ENCODE measurements around the gene RELCH.
A peak's percentile ranks its signal among the peaks of the same experiment; 100 is the strongest.

The RELCH gene

DNA sequence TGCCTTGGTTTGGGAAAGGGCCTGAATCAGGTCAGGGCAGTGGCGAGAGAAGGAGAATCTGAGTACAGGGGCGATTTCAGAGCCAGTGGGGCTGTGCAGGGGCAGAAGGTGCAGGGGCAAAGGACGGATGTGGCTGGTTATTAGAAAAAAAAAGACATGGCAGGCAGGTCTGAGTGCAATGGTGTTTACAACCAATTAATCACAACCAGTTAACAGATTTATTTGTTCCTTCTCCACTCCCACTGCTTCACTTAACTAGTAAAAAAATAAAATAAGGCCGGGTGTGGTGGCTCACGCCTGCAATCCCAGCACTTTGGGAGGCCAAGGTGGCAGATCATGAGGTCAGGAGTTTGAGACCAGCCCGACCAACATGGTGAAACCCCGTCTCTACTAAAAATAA is 143.6 kb downstream of the RELCH start:
- CTCF ChIA-PET, result interaction anchor here (0.6 kb wide), 1 partner anchor 78 kb away, joined by 3 read pairs; no protein-coding TSS in a partner anchor

DNA sequence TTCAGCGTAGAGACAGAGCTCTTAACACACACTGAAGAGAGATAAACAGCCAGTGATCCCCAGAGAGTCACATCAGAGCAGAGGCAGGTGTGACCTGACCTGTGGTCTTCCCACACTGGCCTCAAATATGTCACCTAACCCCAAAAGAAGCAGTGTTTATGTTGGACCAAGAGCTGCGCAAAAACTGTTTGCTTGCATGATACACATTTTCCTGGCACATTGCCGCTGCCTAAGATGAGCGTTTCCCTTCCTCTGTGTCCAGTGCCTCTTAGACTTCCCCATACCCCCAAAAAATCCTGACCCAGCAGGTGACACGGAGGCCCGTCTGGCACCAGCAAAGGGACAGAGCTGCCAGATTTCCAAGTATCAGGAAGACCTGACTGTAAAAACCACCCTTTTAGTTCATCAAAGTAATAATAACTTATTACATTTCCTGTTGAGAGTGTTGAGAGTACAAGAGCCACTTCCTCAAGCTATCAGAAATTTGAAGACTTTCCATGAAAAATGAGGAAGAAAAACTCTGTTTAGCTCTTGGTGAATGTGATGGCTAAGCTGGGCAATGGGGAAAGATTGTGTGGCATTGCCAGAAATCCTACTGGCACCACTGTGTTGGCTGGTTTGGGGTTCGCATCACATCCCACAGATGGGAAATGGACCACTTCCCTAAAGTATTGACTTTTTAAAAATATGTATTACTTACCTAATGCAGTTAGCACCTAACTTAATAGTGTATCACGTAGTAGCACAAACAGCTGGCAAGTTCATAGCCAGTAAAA is 144.7 kb downstream of the RELCH start:
- no peak overlapping the region for H3K27ac ChIP-seq
- TF ChIP-seq, protein P1, sequence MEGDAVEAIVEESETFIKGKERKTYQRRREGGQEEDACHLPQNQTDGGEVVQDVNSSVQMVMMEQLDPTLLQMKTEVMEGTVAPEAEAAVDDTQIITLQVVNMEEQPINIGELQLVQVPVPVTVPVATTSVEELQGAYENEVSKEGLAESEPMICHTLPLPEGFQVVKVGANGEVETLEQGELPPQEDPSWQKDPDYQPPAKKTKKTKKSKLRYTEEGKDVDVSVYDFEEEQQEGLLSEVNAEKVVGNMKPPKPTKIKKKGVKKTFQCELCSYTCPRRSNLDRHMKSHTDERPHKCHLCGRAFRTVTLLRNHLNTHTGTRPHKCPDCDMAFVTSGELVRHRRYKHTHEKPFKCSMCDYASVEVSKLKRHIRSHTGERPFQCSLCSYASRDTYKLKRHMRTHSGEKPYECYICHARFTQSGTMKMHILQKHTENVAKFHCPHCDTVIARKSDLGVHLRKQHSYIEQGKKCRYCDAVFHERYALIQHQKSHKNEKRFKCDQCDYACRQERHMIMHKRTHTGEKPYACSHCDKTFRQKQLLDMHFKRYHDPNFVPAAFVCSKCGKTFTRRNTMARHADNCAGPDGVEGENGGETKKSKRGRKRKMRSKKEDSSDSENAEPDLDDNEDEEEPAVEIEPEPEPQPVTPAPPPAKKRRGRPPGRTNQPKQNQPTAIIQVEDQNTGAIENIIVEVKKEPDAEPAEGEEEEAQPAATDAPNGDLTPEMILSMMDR (conservative IDR thresholded peaks at IDR 0.05; ENCODE audit: low read depth), result no peak
- POLR2A ChIA-PET (ENCODE audit: low non-redundant PET), result no interaction called here
- no peak for DNase-seq (ENCODE audit: low spot score)
- CTCF ChIA-PET, result no interaction called here

More for the DNA sequence above, 143.6 kb downstream of the RELCH start:
- DNase-seq (ENCODE audit: low spot score), result no peak
- POLR2A ChIA-PET (ENCODE audit: low non-redundant PET), result no interaction called here
- TF ChIP-seq, protein P1 (conservative IDR thresholded peaks at IDR 0.05; ENCODE audit: low read depth), result no peak
- H3K27ac ChIP-seq, result no peak overlapping the region

DNA sequence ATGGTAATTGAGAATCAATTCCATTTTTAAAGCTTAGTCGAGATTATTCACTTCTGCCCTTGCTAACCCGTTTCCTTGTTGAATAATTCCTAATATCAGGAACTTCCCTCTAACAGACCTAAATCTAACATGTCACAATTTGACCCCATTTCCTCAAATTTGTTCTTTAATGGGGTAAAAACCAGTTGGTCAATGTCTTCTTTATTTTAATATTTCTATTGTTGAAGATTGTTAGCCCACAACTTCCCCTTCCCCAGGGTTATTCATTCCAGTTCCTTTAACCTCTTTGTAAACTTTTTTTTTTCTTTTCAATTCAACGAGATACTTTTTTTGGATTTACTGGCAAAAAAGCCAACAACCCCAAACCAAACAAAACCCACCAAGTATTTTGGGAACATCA is 145.4 kb downstream of the RELCH start:
- POLR2A ChIA-PET (ENCODE audit: low non-redundant PET), result no interaction called here
- TF ChIP-seq, protein P1 (conservative IDR thresholded peaks at IDR 0.05; ENCODE audit: low read depth), result no peak
- CTCF ChIA-PET, result no interaction called here
- no peak for DNase-seq (ENCODE audit: low spot score)
- no peak overlapping the region for H3K27ac ChIP-seq

DNA sequence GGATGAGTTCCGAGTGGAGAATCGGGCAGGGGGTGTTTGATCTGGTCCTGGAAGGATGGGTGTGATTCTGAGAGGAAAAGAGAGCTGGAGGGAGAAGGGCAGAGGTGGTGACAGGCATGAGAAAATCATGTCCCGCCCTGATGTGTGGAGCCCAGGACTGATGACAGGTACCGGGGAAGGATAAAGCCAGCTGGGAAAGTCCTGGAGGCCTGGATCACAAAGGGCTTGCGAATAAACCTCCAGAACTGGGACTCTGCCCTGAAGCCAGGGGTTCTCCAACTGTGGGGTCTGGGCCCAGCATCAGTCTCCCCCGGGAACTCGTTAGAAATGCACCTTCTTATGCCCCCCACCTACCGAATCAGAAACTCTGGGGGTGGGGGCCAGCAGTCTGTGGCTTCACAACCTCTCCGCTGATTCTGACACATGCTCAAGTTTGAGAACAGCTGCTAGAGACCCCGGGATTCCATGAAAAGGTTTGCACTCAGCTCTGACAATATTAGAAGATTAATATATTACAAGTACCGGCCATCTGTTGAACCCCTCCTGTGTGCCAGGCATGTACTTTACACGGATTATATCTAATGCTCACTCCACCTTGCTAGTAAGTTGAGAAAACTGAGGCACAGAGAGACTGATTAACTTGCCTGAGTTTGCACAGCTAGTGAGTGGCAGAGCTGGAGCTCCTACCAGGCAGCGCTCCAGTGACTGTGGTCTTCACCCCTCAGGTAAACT is 146.1 kb downstream of the RELCH start:
- TF ChIP-seq, protein P1 (conservative IDR thresholded peaks at IDR 0.05; ENCODE audit: low read depth), result no peak
- ChIA-PET POLR2A (ENCODE audit: low non-redundant PET) (no interaction called here), CTCF (interaction anchor here (0.6 kb wide), 1 partner anchor 558 kb away, joined by 3 read pairs; no protein-coding TSS in a partner anchor)
- DNase-seq (ENCODE audit: low spot score), result no peak
- no peak overlapping the region for H3K27ac ChIP-seq

DNA sequence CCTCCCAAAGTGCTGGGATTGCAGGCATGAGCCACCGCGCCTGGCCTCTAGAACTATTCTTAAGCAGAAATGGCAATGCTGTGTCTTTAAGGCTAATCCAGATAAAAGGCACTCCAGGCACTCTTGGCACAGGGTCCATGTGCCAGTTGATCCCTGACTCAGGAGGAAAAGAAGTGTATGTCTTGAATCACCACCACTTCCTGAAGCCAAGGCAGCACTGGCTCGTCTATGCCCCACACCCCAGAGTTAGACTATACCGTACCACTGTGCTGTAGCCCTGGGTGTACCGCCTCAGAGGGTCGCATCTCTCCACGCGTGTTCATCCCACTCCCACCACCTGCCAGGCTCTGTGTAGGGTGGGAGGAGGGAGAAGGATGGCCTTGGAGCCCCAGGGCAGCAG is 147.1 kb downstream of the RELCH start:
- POLR2A ChIA-PET (ENCODE audit: low non-redundant PET), result no interaction called here
- peak; percentile 71 for DNase-seq (ENCODE audit: low spot score)
- no peak overlapping the region for H3K27ac ChIP-seq
- TF ChIP-seq, protein P1 (conservative IDR thresholded peaks at IDR 0.05; ENCODE audit: low read depth), result no peak
- CTCF ChIA-PET, result no interaction called here

DNA sequence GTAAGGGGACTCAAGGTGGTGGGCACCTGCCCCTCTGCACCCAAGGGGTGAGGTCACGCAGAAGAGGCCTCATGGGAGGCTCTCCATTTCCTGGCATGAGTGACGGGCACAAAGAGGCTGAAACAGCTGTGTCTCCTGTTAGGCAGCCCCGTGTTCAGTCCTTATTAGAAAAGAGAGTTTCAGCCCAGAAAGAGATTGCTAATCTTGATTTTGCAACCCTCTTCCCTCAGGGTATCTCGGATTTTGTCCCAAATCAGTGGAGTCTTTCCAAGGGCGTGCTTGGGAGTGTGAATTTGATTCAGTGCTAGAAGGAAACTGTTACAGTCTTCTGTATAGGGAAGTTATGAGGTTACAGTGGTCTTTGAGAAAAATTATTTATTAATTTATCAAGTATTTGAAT is 148.4 kb downstream of the RELCH start:
- no peak for DNase-seq (ENCODE audit: low spot score)
- ChIA-PET CTCF (no interaction called here), POLR2A (ENCODE audit: low non-redundant PET) (no interaction called here)

More for the DNA sequence above, 148.4 kb downstream of the RELCH start:
- TF ChIP-seq, protein P1 (conservative IDR thresholded peaks at IDR 0.05; ENCODE audit: low read depth), result no peak
- no peak overlapping the region for H3K27ac ChIP-seq

Measured in RWPE1 (cell line).